T-cell (primary cell): ENCODE data around the gene THADA. TPM values are rescaled to one million over a fixed set of nuclear protein-coding genes. Genes with fewer than 3 reads are reported as not detected.

ENCODE experiments used
- ATAC-seq, 4 experiments: fragments of 200-7000 bp in 3 of 4; fragments of 150-1000 bp in 1 of 4; cut with Tn5 transposase; replicated peaks in 1 of 4; 1 replicate in 3 of 4; 2 replicates in 1 of 4; pipeline ENCODE4 v1.10.0; 2021; ENCODE audit warnings: moderate library complexity in 3 of 4, mild to moderate bottlenecking in 2 of 4, moderate number of reproducible peaks in 1 of 4
- CTCF ChIA-PET, 2 donors: fragments of 300-600 bp; sonication (Branson Sonifier 250); formaldehyde crosslinking; loops; one replicate each; lab custom pipeline; 2022; ENCODE audit warnings: antibody characterized with exemption in 2 of 2; lab: Charles Lee
- POLR2A ChIA-PET, 2 donors: fragments of 300-600 bp; sonication (Branson Sonifier 250); formaldehyde crosslinking; loops; one replicate each; lab custom pipeline; 2022; ENCODE audit warnings: antibody characterized with exemption in 2 of 2; lab: Charles Lee
- DNase-seq, 35 experiments: peaks; one replicate each; pipeline versions ENCODE4 v3.0.0 to v3.0.0-alpha.2; 2013 to 2023
- H3K27ac ChIP-seq: one replicate; pipeline ENCODE4 v1.5.1; 2013; ENCODE audit warnings: low read length
- H3K27me3 ChIP-seq, 2 experiments: replicated peaks in 1 of 2; 1 replicate in 1 of 2; 2 replicates in 1 of 2; pipeline versions ENCODE4 v1.6.1 to v1.7.0; 2013; ENCODE audit warnings: low read length in 1 of 2, mixed read lengths in 1 of 2; ENCODE audit not compliant: control insufficient read depth in 2 of 2, insufficient read depth in 2 of 2; ENCODE audit errors: extremely low read depth in 1 of 2
- H3K36me3 ChIP-seq, 2 donors: 1 replicate in 1 of 2; 2 replicates in 1 of 2; pipeline versions ENCODE4 v1.6.1 to v1.7.0; 2013; ENCODE audit warnings: low read length in 1 of 2; ENCODE audit not compliant: control insufficient read depth in 2 of 2, insufficient read depth in 1 of 2; ENCODE audit errors: extremely low read depth in 1 of 2
- H3K4me1 ChIP-seq, 2 experiments: 1 replicate in 1 of 2; 2 replicates in 1 of 2; pipeline versions ENCODE4 v1.6.1 to v1.7.0; 2013; ENCODE audit warnings: low read length in 2 of 2, mixed read lengths in 1 of 2; ENCODE audit not compliant: insufficient read depth in 2 of 2, control insufficient read depth in 1 of 2; ENCODE audit errors: extremely low read depth in 1 of 2
- H3K4me3 ChIP-seq, 2 donors: 1 replicate in 1 of 2; 2 replicates in 1 of 2; pipeline versions ENCODE4 v1.5.1 to v1.7.0; 2013; ENCODE audit warnings: mild to moderate bottlenecking in 2 of 2, low read length in 1 of 2, moderate library complexity in 1 of 2; ENCODE audit not compliant: control insufficient read depth in 1 of 2; ENCODE audit errors: extremely low read depth in 1 of 2
- H3K9me3 ChIP-seq: 2 replicates; pipeline ENCODE4 v1.7.0; 2013
- H3K27ac Mint-ChIP-seq, 2 donors: one replicate each; pipeline ENCODE4 v1.8.0; 2020 to 2021; ENCODE audit warnings: mild to moderate bottlenecking in 2 of 2, mixed read lengths in 2 of 2
- H3K27me3 Mint-ChIP-seq, 2 donors: one replicate each; pipeline ENCODE4 v1.8.0; 2021 to 2022; ENCODE audit warnings: mixed read lengths in 2 of 2
- H3K36me3 Mint-ChIP-seq: one replicate; pipeline ENCODE4 v1.8.0; 2021; ENCODE audit warnings: mixed read lengths
- H3K4me1 Mint-ChIP-seq, 3 donors: one replicate each; pipeline ENCODE4 v1.8.0; 2020 to 2022; ENCODE audit warnings: mixed read lengths in 3 of 3, mild to moderate bottlenecking in 1 of 3
- H3K4me3 Mint-ChIP-seq, 3 donors: one replicate each; pipeline ENCODE4 v1.8.0; 2020 to 2022; ENCODE audit warnings: mild to moderate bottlenecking in 3 of 3, mixed read lengths in 3 of 3, moderate library complexity in 3 of 3
- H3K9me3 Mint-ChIP-seq, 3 donors: one replicate each; pipeline ENCODE4 v1.8.0; 2020 to 2022; ENCODE audit warnings: mixed read lengths in 3 of 3
- WGBS: methylation state at CpG from one replicate; pipeline ENCODE4 v1.1.5; 2013; ENCODE audit warnings: missing lambda C conversion rate; ENCODE audit not compliant: insufficient coverage; 5-methylcytosine and 5-hydroxymethylcytosine counted together
- total RNA-seq, 35 experiments: library from RNA in 6 of 35; stranded (reverse) in 6 of 35; fragments of 120-200 nt in 1 of 35; gene quantifications; one replicate each; pipeline versions ENCODE4 v1.2.1 to v1.2.4 and lab custom pipeline; 2013 to 2026

THADA gene
- total RNA-seq, 5 donors from 2014 or later (not counting 1 experiment from before 2014, with no cell fraction given), result 36.4 to 50.5 (median 40.6) TPM

DNA sequence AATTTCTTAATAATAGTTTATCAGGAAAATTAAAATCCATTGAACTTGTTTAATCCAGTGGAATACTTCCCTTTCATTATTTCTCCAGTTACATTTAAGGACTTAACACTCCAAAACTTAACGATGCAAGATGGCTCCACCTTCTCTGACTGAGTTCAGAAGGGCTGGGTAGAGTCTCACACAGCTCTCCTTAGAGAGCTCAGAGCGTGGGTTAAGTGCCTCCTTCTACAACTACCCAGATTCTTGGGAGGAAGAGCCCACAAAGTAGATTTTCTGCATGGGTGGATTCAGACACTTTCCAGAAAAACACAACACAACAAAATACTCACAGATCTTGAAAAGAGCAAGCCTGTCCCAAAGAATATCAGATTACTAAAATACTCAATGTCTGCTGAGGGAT is 130.6 kb downstream of the THADA start:
- H3K4me1 ChIP-seq, result no peaks in the 10 kb centered on the region
- CTCF ChIA-PET, result no interaction called here
- no peak overlapping the region for H3K27ac ChIP-seq
- no peak overlapping the region for H3K4me3 ChIP-seq
- H3K36me3 ChIP-seq, result no peaks in the 10 kb centered on the region
- DNase-seq (no peak), ATAC-seq (no peak)
- no peaks in the 10 kb centered on the region for H3K9me3 ChIP-seq
- Mint-ChIP-seq H3K4me1 (peaks cover 0 to 12% (median 8%) of the 10 kb centered on the region in 3 donors), H3K27ac (no peak overlapping the region), H3K4me3 (no peak overlapping the region), H3K27me3 (no peaks in the 10 kb centered on the region), H3K9me3 (no peaks in the 10 kb centered on the region), H3K36me3 (peaks cover 43% of the 10 kb centered on the region)
- WGBS, result no CpG with 5 or more reads among the region's 2 CpGs
- H3K27me3 ChIP-seq, result no peaks in the 10 kb centered on the region
- POLR2A ChIA-PET, result no interaction called here

DNA sequence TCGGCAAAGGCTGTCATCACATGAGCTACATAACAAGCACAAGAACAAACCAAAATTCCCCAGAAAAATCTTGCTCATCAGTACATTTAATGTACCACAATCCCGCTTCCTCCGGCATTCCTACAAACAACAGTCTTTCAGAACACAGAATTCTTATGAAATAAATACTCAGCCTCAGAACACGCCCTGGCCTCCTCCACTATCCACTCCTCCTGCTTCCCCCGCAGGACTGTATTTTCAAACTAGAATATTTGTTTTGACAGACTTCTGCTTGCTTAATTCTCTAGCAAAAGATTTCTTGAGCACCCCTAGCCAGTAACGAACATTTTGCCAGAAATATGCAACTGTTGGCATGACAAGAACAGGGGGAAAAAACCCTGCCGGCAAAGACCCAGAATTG is 131.2 kb downstream of the THADA start:
- POLR2A ChIA-PET, result no interaction called here
- Histone ChIP-seq H3K27ac (no peak overlapping the region), H3K27me3 (no peaks in the 10 kb centered on the region), H3K9me3 (no peaks in the 10 kb centered on the region), H3K4me3 (no peak overlapping the region), H3K36me3 (no peaks in the 10 kb centered on the region), H3K4me1 (no peaks in the 10 kb centered on the region)
- H3K4me1 Mint-ChIP-seq, result peaks cover 0 to 12% (median 8%) of the 10 kb centered on the region in 3 donors
- peaks cover 43% of the 10 kb centered on the region for H3K36me3 Mint-ChIP-seq
- WGBS, result 92% methylated on average over 4 of the region's 7 CpGs
- H3K27me3 Mint-ChIP-seq, result no peaks in the 10 kb centered on the region
- H3K9me3 Mint-ChIP-seq, result no peaks in the 10 kb centered on the region
- no peak for ATAC-seq
- CTCF ChIA-PET, result interaction anchor here in 1 of 2 donors (1.0 to 1.6 kb wide), 2 partner anchors 17 to 20 kb away, joined by 3 to 6 read pairs; no protein-coding TSS in a partner anchor
- DNase-seq, result no peak
- no peak overlapping the region for H3K27ac Mint-ChIP-seq
- no peak overlapping the region for H3K4me3 Mint-ChIP-seq

DNA sequence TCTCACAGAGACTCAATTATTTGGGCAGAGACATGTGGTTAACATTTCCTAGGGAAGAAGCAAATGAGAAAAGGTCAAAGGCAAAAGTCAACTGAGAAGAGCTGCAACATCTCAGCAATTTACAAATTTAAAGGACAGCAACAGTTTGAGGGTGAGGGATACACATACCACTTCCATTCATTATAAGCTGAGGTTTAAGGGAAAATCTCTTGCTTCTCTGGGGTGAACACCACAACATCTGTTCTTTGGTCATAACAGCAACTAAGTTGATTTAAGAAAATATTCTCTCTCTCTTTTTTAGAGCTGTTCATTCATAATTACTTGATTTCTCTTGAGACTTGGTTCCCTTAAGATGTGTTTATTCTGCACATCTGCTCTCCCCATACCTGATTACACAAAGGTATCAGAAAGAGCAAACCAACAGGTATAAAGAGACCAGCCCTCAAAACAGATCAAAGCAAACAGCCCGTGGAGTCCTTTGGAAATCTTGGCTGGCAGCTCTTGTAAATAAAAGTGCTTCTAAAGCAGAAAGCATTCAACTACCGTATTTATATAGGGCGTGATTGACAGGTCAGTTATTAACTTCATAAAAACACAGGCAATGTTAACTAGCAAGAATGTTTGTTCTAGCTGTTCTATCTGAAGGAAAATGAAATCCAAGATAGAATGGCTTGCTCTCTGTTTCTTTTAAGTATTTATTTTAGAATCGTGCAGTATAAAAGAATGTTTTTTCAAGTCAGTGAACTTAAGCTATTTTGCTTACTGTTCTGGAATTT is 132.8 kb downstream of the THADA start:
- H3K4me3 Mint-ChIP-seq, result no peak overlapping the region
- H3K27ac Mint-ChIP-seq, result no peak overlapping the region
- CTCF ChIA-PET, result interaction anchor here in 1 of 2 donors (1.6 kb wide), 1 partner anchor 19 kb away, joined by 6 read pairs; no protein-coding TSS in a partner anchor

DNA sequence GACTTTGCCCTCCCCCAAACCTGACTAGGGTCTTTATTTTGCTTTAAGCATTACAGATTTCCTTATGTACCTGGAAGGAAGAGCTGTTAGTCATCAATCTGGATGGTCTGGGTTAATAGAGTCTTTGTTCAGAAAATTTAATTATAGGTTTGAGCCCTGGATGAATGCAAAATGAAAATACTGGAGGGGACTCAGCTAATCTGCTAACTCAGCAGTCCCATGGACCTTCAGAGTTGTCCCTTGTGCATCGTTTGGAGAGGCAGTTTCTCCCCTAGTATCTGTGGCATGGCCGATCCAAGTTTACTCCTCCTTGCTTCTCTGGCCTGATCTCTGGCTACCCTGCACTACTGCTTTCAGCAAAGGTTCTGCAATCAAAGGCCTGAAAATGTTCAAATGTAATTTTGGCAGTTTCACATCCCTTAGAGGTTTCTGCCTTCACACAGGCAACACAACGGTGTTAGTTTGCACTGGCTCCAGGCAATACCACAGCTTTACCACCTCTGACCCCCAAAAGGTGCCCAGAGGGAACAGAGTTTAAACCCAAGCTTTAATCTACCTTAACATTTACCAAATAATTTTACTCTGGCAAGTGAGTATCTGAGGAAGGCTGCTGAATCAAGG is 134.3 kb downstream of the THADA start:
- Mint-ChIP-seq H3K36me3 (peaks cover 43% of the 10 kb centered on the region), H3K27ac (no peak overlapping the region), H3K4me3 (no peak overlapping the region), H3K4me1 (peaks cover 0 to 13% (median 11%) of the 10 kb centered on the region in 3 donors), H3K27me3 (no peaks in the 10 kb centered on the region), H3K9me3 (no peaks in the 10 kb centered on the region)
- CTCF ChIA-PET, result interaction anchor here in 1 of 2 donors (0.5 kb wide), 1 partner anchor 332 kb away, joined by 3 read pairs; no protein-coding TSS in a partner anchor
- no peaks in the 10 kb centered on the region for H3K27me3 ChIP-seq
- H3K4me3 ChIP-seq, result no peak overlapping the region
- 50% methylated on average over 1 of the region's 3 CpGs for WGBS
- no peaks in the 10 kb centered on the region for H3K36me3 ChIP-seq
- H3K4me1 ChIP-seq, result no peaks in the 10 kb centered on the region
- no peaks in the 10 kb centered on the region for H3K9me3 ChIP-seq
- POLR2A ChIA-PET, result no interaction called here
- no peak overlapping the region for H3K27ac ChIP-seq
- ATAC-seq (no peak), DNase-seq (no peak)

More for the DNA sequence above, 132.8 kb downstream of the THADA start:
- ATAC-seq, result no peak
- no peak for DNase-seq
- H3K4me1 Mint-ChIP-seq, result peaks cover 0 to 12% (median 8%) of the 10 kb centered on the region in 3 donors
- no peaks in the 10 kb centered on the region for H3K27me3 Mint-ChIP-seq
- POLR2A ChIA-PET, result no interaction called here
- Histone ChIP-seq H3K27me3 (no peaks in the 10 kb centered on the region), H3K27ac (no peak overlapping the region), H3K36me3 (no peaks in the 10 kb centered on the region), H3K4me1 (no peaks in the 10 kb centered on the region), H3K4me3 (no peak overlapping the region), H3K9me3 (no peaks in the 10 kb centered on the region)
- no CpG with 5 or more reads among the region's 4 CpGs for WGBS
- no peaks in the 10 kb centered on the region for H3K9me3 Mint-ChIP-seq
- peaks cover 40% of the 10 kb centered on the region for H3K36me3 Mint-ChIP-seq

DNA sequence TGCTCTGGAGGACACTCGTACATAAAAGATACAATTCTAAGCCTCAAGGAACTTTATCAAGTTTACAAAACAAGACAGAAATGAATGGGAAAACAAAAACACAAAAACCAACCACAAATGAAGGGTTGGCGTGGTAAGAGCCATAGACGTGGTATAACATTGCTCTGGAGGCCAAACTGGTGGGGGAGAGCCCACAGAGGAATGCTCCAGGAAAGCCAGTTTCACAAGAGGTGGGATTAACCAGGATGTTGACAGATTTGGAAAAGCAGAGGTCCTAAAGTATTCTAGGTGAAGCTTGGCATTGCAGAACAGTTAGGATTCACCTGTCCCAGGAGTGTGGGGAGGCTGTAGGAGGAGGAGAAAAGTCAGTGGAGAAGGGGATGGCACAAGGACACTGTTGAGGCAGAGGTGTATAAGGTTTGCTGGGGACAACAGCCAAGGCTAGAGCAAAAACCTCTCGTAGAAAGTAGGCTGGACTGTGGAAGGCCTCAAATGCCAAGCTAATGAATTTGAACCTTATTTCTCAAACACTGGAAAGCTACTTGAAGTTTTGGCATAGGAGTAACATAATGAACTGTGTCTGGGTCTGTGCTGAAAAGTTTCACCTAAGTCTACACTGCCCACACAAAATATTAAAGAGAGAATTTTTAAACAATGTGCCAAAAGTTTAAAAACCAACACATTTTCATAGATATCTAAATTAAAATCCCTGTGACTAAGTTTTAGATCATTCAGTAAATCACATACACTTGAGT is 135.1 kb downstream of the THADA start:
- H3K27ac Mint-ChIP-seq, result no peak overlapping the region
- ChIA-PET CTCF (interaction anchor here in 1 of 2 donors (0.5 kb wide), 1 partner anchor 332 kb away, joined by 3 read pairs; no protein-coding TSS in a partner anchor), POLR2A (no interaction called here)
- 83% methylated on average over 3 of the region's 4 CpGs for WGBS
- Histone ChIP-seq H3K9me3 (no peaks in the 10 kb centered on the region), H3K36me3 (no peaks in the 10 kb centered on the region), H3K4me3 (no peak overlapping the region), H3K27me3 (no peaks in the 10 kb centered on the region), H3K4me1 (no peaks in the 10 kb centered on the region), H3K27ac (no peak overlapping the region)
- H3K36me3 Mint-ChIP-seq, result peaks cover 38% of the 10 kb centered on the region
- no peaks in the 10 kb centered on the region for H3K9me3 Mint-ChIP-seq
- ATAC-seq (no peak), DNase-seq (no peak)
- H3K27me3 Mint-ChIP-seq, result no peaks in the 10 kb centered on the region
- peaks cover 0 to 14% (median 12%) of the 10 kb centered on the region in 3 donors for H3K4me1 Mint-ChIP-seq
- H3K4me3 Mint-ChIP-seq, result no peak overlapping the region

DNA sequence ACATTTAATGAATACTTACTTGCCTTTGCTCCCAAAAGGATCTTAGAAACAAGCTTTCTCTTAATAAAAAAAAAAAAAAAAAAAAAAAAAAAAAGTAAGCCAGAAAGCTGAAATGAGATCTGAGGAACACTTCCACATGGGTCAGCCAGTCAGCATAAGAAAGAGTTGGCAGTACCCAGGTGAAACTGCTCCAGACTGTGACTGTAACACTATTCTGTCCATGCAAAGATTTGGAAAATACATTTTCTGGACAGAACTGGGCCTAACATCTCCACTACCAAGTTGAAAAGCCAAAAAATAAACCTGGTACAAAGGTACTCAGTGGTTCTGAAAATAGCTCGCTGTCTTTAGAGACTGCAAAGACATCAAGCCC is 135.7 kb downstream of the THADA start:
- Histone ChIP-seq H3K4me3 (no peak overlapping the region), H3K4me1 (no peaks in the 10 kb centered on the region), H3K36me3 (no peaks in the 10 kb centered on the region), H3K9me3 (no peaks in the 10 kb centered on the region), H3K27ac (no peak overlapping the region), H3K27me3 (no peaks in the 10 kb centered on the region)
- CTCF ChIA-PET, result interaction anchor here (0.6 to 0.7 kb wide), 2 partner anchors 17 to 69 kb away, joined by 3 to 4 read pairs; no protein-coding TSS in a partner anchor
- WGBS, result no CpG with 5 or more reads among the region's 1 CpG
- Mint-ChIP-seq H3K4me3 (no peak overlapping the region), H3K9me3 (no peaks in the 10 kb centered on the region), H3K27me3 (no peaks in the 10 kb centered on the region), H3K4me1 (peaks cover 0 to 14% (median 13%) of the 10 kb centered on the region in 3 donors), H3K36me3 (peaks cover 38% of the 10 kb centered on the region), H3K27ac (no peak overlapping the region)
- ATAC-seq (no peak), DNase-seq (no peak)
- POLR2A ChIA-PET, result interaction anchor here (0.6 kb wide), 2 partner anchors 13 to 83 kb away, joined by 6 to 7 read pairs; no protein-coding TSS in a partner anchor
